ENCODE measurements around the gene ATP11B. TPM values are rescaled to one million over a fixed set of nuclear protein-coding genes. Genes with fewer than 3 reads are reported as not detected.

Gene ATP11B
- total RNA-seq, 2 donors from 2014 or later, result 28.9 to 36.2 TPM

DNA sequence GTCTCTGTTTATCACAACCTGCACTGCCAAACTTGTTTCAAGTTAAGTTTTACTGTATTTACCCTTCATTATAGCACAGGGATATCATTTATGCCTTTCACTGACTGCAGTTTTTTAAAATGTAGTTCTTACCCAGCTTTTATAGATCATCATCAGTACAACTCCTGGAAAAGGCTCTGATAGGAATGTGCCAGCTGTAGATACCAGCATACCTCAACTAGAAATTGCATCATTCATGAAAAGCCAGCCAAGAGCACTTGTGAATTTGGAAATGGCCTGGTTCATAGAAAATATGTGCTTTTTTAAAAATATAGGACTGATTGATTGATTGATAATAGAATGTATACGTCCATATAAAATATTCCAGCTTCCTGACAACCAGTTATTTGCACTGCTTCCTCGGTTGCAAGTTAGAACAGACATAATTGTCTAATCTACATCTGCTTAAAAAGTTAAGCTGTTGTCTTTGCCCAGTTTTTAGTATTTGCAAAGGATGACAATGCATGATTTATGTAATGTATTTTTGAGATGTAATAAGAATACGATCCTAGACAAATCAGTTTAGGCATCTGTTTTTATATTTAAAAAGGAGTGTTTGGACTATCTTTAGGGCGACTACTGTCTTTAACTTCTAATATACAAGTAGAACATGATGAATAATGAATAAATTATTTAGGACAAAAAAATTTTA lies 128.5 kb downstream of the ATP11B start:
- Histone ChIP-seq H3K4me1 (peaks cover 0 to 4% of the 10 kb centered on the region in 2 donors), H3K27ac (no peak overlapping the region), H3K9me3 (no peaks in the 10 kb centered on the region), H3K4me3 (no peak overlapping the region), H3K27me3 (no peaks in the 10 kb centered on the region), H3K36me3 (no peaks in the 10 kb centered on the region)
- no peak for DNase-seq (ENCODE audit: low spot score)
- TF ChIP-seq, protein P1, sequence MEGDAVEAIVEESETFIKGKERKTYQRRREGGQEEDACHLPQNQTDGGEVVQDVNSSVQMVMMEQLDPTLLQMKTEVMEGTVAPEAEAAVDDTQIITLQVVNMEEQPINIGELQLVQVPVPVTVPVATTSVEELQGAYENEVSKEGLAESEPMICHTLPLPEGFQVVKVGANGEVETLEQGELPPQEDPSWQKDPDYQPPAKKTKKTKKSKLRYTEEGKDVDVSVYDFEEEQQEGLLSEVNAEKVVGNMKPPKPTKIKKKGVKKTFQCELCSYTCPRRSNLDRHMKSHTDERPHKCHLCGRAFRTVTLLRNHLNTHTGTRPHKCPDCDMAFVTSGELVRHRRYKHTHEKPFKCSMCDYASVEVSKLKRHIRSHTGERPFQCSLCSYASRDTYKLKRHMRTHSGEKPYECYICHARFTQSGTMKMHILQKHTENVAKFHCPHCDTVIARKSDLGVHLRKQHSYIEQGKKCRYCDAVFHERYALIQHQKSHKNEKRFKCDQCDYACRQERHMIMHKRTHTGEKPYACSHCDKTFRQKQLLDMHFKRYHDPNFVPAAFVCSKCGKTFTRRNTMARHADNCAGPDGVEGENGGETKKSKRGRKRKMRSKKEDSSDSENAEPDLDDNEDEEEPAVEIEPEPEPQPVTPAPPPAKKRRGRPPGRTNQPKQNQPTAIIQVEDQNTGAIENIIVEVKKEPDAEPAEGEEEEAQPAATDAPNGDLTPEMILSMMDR (IDR thresholded peaks at IDR 0.05), result no peak

DNA sequence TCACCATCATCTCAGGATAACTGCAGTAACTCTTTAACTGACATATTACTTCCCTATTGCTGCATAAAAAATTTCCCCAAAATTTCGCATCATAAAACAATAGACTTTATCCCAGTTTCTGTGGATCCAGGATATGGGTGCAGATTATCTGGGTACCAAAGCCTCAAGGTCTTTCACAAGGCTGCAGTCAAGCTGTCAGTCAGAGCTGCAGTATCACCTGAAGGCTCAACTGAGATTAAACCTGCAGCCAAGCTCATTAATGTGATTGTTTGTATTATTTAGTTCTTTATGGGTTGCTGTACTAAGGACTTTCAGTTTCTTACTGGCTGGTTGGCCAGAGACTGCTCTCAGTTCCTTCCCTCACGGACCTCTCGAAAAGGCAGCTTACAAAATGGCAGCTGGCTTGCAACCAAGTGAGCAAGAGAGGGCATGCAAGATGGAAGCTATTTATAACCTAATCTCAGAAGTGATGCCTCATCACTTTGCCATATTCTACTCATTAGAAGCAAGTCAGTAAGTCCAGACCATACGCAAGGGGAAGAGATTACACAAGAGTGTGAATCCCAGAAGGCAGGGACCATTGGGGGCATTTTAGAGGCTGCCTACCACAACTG lies 132.1 kb downstream of the ATP11B start:
- H3K27ac ChIP-seq, result peak overlapping the region; percentile 0 to 26
- no peaks in the 10 kb centered on the region for H3K27me3 ChIP-seq
- DNase-seq (ENCODE audit: low spot score), result no peak

DNA sequence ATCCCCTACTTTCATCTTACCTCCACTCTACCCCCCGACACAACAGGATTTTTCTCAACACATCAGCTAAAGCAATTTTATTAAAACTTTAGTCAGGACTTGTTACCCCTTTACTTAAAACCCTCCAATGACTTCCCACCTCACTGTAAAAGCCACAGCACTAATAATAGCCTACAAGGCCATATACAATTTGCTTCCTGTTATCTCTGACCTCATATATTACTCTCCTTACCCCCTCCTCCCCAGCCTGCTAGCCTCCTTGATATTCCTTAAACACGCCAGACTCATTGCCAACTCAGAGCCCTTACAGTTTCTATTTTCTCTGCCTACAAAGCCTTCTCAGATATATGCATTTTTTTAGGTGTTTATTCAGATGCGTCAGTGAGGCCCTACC lies 132.6 kb downstream of the ATP11B start:
- no peaks in the 10 kb centered on the region for H3K27me3 ChIP-seq
- H3K4me3 ChIP-seq, result no peak overlapping the region
- H3K9me3 ChIP-seq, result no peaks in the 10 kb centered on the region
- peak overlapping the region; percentile 0 to 26 for H3K27ac ChIP-seq
- H3K4me1 ChIP-seq, result peaks cover 0 to 4% of the 10 kb centered on the region in 2 donors
- TF ChIP-seq, protein P1 (IDR thresholded peaks at IDR 0.05), result no peak
- no peak for DNase-seq (ENCODE audit: low spot score)
- H3K36me3 ChIP-seq, result no peaks in the 10 kb centered on the region

More for the DNA sequence above, 132.1 kb downstream of the ATP11B start:
- no peaks in the 10 kb centered on the region for H3K36me3 ChIP-seq
- H3K4me3 ChIP-seq, result no peak overlapping the region
- H3K9me3 ChIP-seq, result no peaks in the 10 kb centered on the region
- TF ChIP-seq, protein P1 (IDR thresholded peaks at IDR 0.05), result no peak
- peaks cover 0 to 4% of the 10 kb centered on the region in 2 donors for H3K4me1 ChIP-seq

DNA sequence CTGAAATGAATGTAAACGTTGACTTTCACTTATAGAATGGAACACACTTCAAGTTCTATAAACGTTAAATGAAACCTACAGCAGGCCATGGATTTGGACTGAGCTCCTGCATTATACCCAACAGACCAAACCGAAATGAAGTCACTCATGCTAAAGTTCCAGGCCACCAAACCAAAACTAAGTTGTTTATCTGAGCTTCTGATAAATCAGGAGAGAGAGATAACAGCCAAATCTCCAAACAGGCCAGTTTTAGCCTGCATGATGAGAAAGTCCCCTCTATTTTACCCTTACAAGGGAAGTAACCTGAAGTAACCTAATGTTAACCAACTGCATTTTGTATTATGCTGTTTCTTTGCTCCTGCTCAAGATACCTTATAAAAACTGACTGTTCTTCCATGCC lies 142.5 kb downstream of the ATP11B start:
- TF ChIP-seq, protein P1 (IDR thresholded peaks at IDR 0.05), result no peak

DNA sequence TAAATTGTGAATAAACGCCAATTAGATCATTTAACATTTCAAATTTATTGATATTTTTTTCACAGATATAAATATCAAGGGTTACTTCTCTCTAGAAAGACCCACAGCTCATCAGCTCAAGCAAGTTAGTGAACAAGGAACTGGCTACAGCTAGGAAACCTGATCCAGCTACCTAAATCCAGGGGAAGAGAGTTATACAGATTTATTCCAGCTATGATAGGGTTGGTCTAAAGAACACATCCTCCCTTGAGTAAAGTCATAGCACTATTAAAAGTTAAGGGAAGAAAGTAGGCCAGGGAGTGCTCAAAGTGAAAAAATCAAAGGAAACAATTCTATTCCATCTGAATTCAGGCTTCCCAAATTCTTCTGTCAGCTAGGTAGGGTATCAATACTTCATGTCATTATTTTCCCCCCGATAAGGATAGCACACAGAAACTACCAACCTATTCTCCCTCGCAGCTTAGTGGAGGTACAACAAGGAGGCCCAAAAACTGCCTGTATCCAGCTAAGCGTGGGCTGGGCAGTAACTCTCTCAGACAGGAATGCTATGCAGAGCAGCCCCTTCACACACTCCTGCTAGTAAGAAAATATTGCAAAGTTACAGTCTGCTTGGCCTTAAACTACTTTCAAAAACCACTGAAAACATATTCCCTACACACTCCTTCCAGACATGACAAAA lies 143.1 kb downstream of the ATP11B start:
- H3K27ac ChIP-seq, result no peak overlapping the region
- H3K9me3 ChIP-seq, result peaks cover 0 to 15% of the 10 kb centered on the region in 2 donors
- H3K27me3 ChIP-seq, result no peaks in the 10 kb centered on the region
- no peak overlapping the region for H3K4me3 ChIP-seq
- TF ChIP-seq, protein P1 (IDR thresholded peaks at IDR 0.05), result no peak
- no peaks in the 10 kb centered on the region for H3K36me3 ChIP-seq
- DNase-seq (ENCODE audit: low spot score), result no peak
- H3K4me1 ChIP-seq, result peaks cover 0 to 12% of the 10 kb centered on the region in 2 donors

More for the DNA sequence above, 142.5 kb downstream of the ATP11B start:
- H3K9me3 ChIP-seq, result peaks cover 0 to 16% of the 10 kb centered on the region in 2 donors
- no peaks in the 10 kb centered on the region for H3K36me3 ChIP-seq
- no peak overlapping the region for H3K27ac ChIP-seq
- no peaks in the 10 kb centered on the region for H3K27me3 ChIP-seq
- no peak overlapping the region for H3K4me3 ChIP-seq
- H3K4me1 ChIP-seq, result peaks cover 0 to 12% of the 10 kb centered on the region in 2 donors
- no peak for DNase-seq (ENCODE audit: low spot score)
